B cell (primary cell): ENCODE results near the gene FLT1. TPM values are rescaled to one million over a fixed set of nuclear protein-coding genes. Genes with fewer than 3 reads are reported as not detected.

ENCODE experiments used
- ATAC-seq: fragments of 200-7000 bp; cut with Tn5 transposase; one replicate; pipeline ENCODE4 v1.10.0; 2021; ENCODE audit warnings: low read depth, mild to moderate bottlenecking, moderate number of reproducible peaks, moderate library complexity
- CTCF ChIA-PET: fragments of 350-600 bp; sonication (Branson Sonifier 250); formaldehyde crosslinking; loops from one replicate; lab custom pipeline; 2021; ENCODE audit warnings: antibody characterized with exemption, inconsistent platforms; lab: Charles Lee
- POLR2A ChIA-PET: fragments of 350-600 bp; sonication (Branson Sonifier 250); formaldehyde crosslinking; loops from one replicate; lab custom pipeline; 2021; ENCODE audit warnings: antibody characterized with exemption; lab: Charles Lee
- DNase-seq: peaks from one replicate; pipeline ENCODE4 v3.0.0; 2013
- H2AFZ ChIP-seq: 2 replicates; pipeline ENCODE4 v1.6.1; 2012; ENCODE audit warnings: mild to moderate bottlenecking, low read depth, low read length; ENCODE audit not compliant: insufficient read depth, poor library complexity, severe bottlenecking
- H3K27ac ChIP-seq, 2 donors: 1 replicate in 1 of 2; 2 replicates in 1 of 2; pipeline ENCODE4 v1.5.1; 2012 to 2013; ENCODE audit warnings: low read length in 2 of 2, mild to moderate bottlenecking in 2 of 2, moderate library complexity in 1 of 2
- H3K27me3 ChIP-seq, 4 experiments: fragments of 200-600 bp in 1 of 4; sonication (generic) in 1 of 4; replicated peaks in 1 of 4; 1 replicate in 2 of 4; 2 replicates in 2 of 4; pipeline versions ENCODE4 v1.6.1 to v1.7.0; 2013 to 2016; ENCODE audit warnings: low read length in 3 of 4, mild to moderate bottlenecking in 2 of 4, mixed read lengths in 1 of 4, moderate library complexity in 1 of 4; ENCODE audit not compliant: insufficient read depth in 4 of 4, control insufficient read depth in 3 of 4; ENCODE audit errors: control extremely low read depth in 1 of 4
- H3K36me3 ChIP-seq, 2 experiments: replicated peaks in 1 of 2; 1 replicate in 1 of 2; 2 replicates in 1 of 2; pipeline versions ENCODE4 v1.6.1 to v1.7.1; 2013; ENCODE audit warnings: low read length in 1 of 2; ENCODE audit not compliant: insufficient read depth in 2 of 2, control insufficient read depth in 1 of 2; ENCODE audit errors: control extremely low read depth in 1 of 2, extremely low read depth in 1 of 2
- H3K4me1 ChIP-seq, 2 donors: fragments of 200-600 bp in 1 of 2; sonication (generic) in 1 of 2; 1 replicate in 1 of 2; 2 replicates in 1 of 2; pipeline versions ENCODE4 v1.5.1 to v1.6.1; 2013 to 2017; ENCODE audit warnings: low read length in 2 of 2; ENCODE audit not compliant: control insufficient read depth in 2 of 2, insufficient read depth in 2 of 2
- H3K4me2 ChIP-seq: replicated peaks from 2 replicates; pipeline ENCODE3; 2012; ENCODE audit warnings: mild to moderate bottlenecking, low read depth, low read length; ENCODE audit not compliant: poor library complexity, severe bottlenecking
- H3K4me3 ChIP-seq, 5 experiments: fragments of 200-600 bp in 1 of 5; sonication (generic) in 1 of 5; 1 replicate in 3 of 5; 2 replicates in 2 of 5; pipeline versions ENCODE4 v1.5.1 to v1.7.0; 2011 to 2016; ENCODE audit warnings: low read length in 4 of 5, mild to moderate bottlenecking in 4 of 5, low read depth in 2 of 5, control low read depth in 1 of 5, moderate library complexity in 1 of 5; ENCODE audit not compliant: insufficient read depth in 1 of 5; ENCODE audit errors: control extremely low read depth in 1 of 5, extremely low read depth in 1 of 5
- H3K79me2 ChIP-seq: fragments of 200-600 bp; sonication (generic); one replicate; pipeline ENCODE4 v1.6.0; 2016; ENCODE audit warnings: low read length; ENCODE audit not compliant: control insufficient read depth, insufficient read depth
- H3K9ac ChIP-seq: fragments of 200-600 bp; sonication (generic); 2 replicates; pipeline ENCODE4 v1.6.1; 2017; ENCODE audit warnings: mild to moderate bottlenecking, low read length, moderate library complexity
- H3K9me3 ChIP-seq, 3 donors: one replicate each; pipeline versions ENCODE4 v1.6.1 to v1.7.1; 2013; ENCODE audit warnings: low read length in 2 of 3; ENCODE audit not compliant: control insufficient read depth in 2 of 3, insufficient read depth in 1 of 3; ENCODE audit errors: control extremely low read depth in 1 of 3
- H4K20me1 ChIP-seq: 2 replicates; pipeline ENCODE4 v1.6.0; 2012; ENCODE audit warnings: mild to moderate bottlenecking, low read length; ENCODE audit not compliant: insufficient read depth, control insufficient read depth, poor library complexity, severe bottlenecking
- H3K27ac Mint-ChIP-seq: one replicate; pipeline ENCODE4 v1.8.0; 2021; ENCODE audit warnings: mixed read lengths
- H3K27me3 Mint-ChIP-seq: one replicate; pipeline ENCODE4 v1.8.0; 2021; ENCODE audit warnings: mixed read lengths
- H3K4me1 Mint-ChIP-seq: one replicate; pipeline ENCODE4 v1.8.0; 2021; ENCODE audit warnings: mixed read lengths
- H3K4me3 Mint-ChIP-seq: one replicate; pipeline ENCODE4 v1.8.0; 2021; ENCODE audit warnings: mixed read lengths
- H3K9me3 Mint-ChIP-seq: one replicate; pipeline ENCODE4 v1.8.0; 2022; ENCODE audit warnings: mixed read lengths; ENCODE audit not compliant: insufficient read depth
- CTCF ChIP-seq: fragments of 200-600 bp; IDR thresholded peaks from one replicate; pipeline ENCODE4 v1.8.0; 2022; ENCODE audit warnings: antibody characterized with exemption, mild to moderate bottlenecking
- EZH2 ChIP-seq: IDR thresholded peaks from 2 replicates; pipeline ENCODE4 v1.6.1; 2012; ENCODE audit warnings: borderline replicate concordance, low read depth, mild to moderate bottlenecking, moderate library complexity, low read length; ENCODE audit not compliant: insufficient read depth, poor library complexity, severe bottlenecking
- WGBS: methylation state at CpG from one replicate; pipeline ENCODE4 v1.1.5; 2013; ENCODE audit warnings: missing lambda C conversion rate; ENCODE audit not compliant: insufficient coverage; 5-methylcytosine and 5-hydroxymethylcytosine counted together
- intact Hi-C: fragments of 100-400 bp; cut with micrococcal nuclease; formaldehyde crosslinking; loops from one replicate; pipeline ENCODE4 v1.10.0; 2022
- polyA plus RNA-seq: library from polyadenylated mRNA; depleted of rRNA; stranded (reverse); fragments of >200 nt; gene quantifications from 2 replicates; pipeline ENCODE4 v1.2.3, GENCODE V29; 2012
- total RNA-seq, 2 donors: library from RNA; stranded (reverse); fragments of 120-200 nt in 1 of 2; gene quantifications; 1 replicate in 1 of 2; 2 replicates in 1 of 2; pipeline versions ENCODE4 v1.2.3 to v1.2.4, GENCODE V29; 2013 to 2022

FLT1 gene
- total and polyA plus RNA-seq, 2 donors (not counting 1 experiment from before 2014, with no cell fraction given), result 1.1 to 1.2 TPM

- H3K27ac Mint-ChIP-seq, result no peak overlapping the region
- no peaks in the 10 kb centered on the region for H3K4me1 ChIP-seq
- no peak for ATAC-seq
- intact Hi-C loops, result no loop called here
- H3K27me3 ChIP-seq, result no peaks in the 10 kb centered on the region
- H3K36me3 ChIP-seq, result no peaks in the 10 kb centered on the region
- no peaks in the 10 kb centered on the region for H3K79me2 ChIP-seq
- no peak overlapping the region for H3K4me3 ChIP-seq
- H3K27ac ChIP-seq, result no peak overlapping the region
- H3K4me2 ChIP-seq, result no peak overlapping the region
- no peaks in the 10 kb centered on the region for H3K27me3 Mint-ChIP-seq
- H4K20me1 ChIP-seq, result no peaks in the 10 kb centered on the region
- ChIA-PET POLR2A (no interaction called here), CTCF (interaction anchor here (1.5 kb wide), 1 partner anchor 479 kb away, joined by 3 read pairs; no protein-coding TSS in a partner anchor)
- H3K9me3 ChIP-seq, result no peaks in the 10 kb centered on the region
- no peak overlapping the region for H3K4me3 Mint-ChIP-seq
- DNase-seq, result no peak
- TF ChIP-seq EZH2 (no peak), CTCF (no peak)
- H2AFZ ChIP-seq, result no peak overlapping the region
- H3K9ac ChIP-seq, result no peak overlapping the region
- no peaks in the 10 kb centered on the region for H3K9me3 Mint-ChIP-seq
- 38% methylated on average over 5 of the region's 7 CpGs for WGBS
- no peaks in the 10 kb centered on the region for H3K4me1 Mint-ChIP-seq
Measured at GRCh38 chr13:28318496-28318895, 176.4 kb downstream of the FLT1 start.

DNA sequence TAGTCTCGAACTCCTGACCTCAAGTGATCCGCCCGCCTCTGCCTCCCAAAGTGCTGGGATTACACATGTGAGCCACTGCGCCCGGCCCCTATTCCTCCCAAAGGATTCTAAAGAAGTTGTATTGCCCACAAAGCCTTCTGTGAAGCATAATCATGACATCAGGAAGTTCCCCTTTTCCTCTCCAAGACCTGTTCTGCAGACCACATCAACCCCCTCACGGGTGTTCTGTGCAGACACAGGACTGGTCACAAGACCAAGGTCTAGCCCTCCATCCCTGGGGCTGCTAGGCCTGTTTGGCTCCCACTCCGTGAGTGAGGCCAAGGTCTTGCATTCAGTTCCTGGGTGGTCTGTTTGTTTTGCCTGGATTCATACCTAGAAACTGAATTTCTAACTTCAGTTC, 178.1 kb downstream of the FLT1 start:
- intact Hi-C loops, result no loop called here
- ChIA-PET CTCF (interaction anchor here (0.7 to 1.3 kb wide), 2 partner anchors 163 to 480 kb away, joined by 3 to 5 read pairs; no protein-coding TSS in a partner anchor), POLR2A (no interaction called here)
- H3K9me3 Mint-ChIP-seq, result no peaks in the 10 kb centered on the region
- H3K27me3 Mint-ChIP-seq, result no peaks in the 10 kb centered on the region
- H3K4me3 ChIP-seq, result no peak overlapping the region
- DNase-seq (no peak), ATAC-seq (no peak)
- H3K4me1 ChIP-seq, result no peaks in the 10 kb centered on the region
- TF ChIP-seq EZH2 (no peak), CTCF (no peak)
- H3K9me3 ChIP-seq, result no peaks in the 10 kb centered on the region
- no peak overlapping the region for H3K4me2 ChIP-seq
- no peak overlapping the region for H3K9ac ChIP-seq
- no peak overlapping the region for H2AFZ ChIP-seq
- no peak overlapping the region for H3K27ac Mint-ChIP-seq
- no peak overlapping the region for H3K4me3 Mint-ChIP-seq
- no peaks in the 10 kb centered on the region for H3K27me3 ChIP-seq
- H3K79me2 ChIP-seq, result no peaks in the 10 kb centered on the region
- 72% methylated on average over 7 of the region's 7 CpGs for WGBS
- no peaks in the 10 kb centered on the region for H3K4me1 Mint-ChIP-seq
- peaks cover 0 to 3% of the 10 kb centered on the region in 2 experiments for H3K36me3 ChIP-seq
- H3K27ac ChIP-seq, result no peak overlapping the region
- H4K20me1 ChIP-seq, result no peaks in the 10 kb centered on the region
